Testis (tissue), 3 donors: ENCODE measurements around the gene OGFOD1. TPM values are rescaled to one million over a fixed set of nuclear protein-coding genes. Genes with fewer than 3 reads are reported as not detected.

Experiments used
- DNase-seq: peaks from one replicate; pipeline ENCODE4 v3.0.0-alpha.2; 2019
- H3K27ac ChIP-seq, 2 donors: fragments of 200-600 bp; sonication (generic); one replicate each; pipeline ENCODE4 v1.5.1; 2019
- H3K27me3 ChIP-seq: fragments of 200-600 bp; sonication (generic); one replicate; pipeline ENCODE4 v1.5.1; 2019
- H3K36me3 ChIP-seq: fragments of 200-600 bp; sonication (generic); one replicate; pipeline ENCODE4 v1.5.1; 2017; ENCODE audit warnings: low read depth; ENCODE audit errors: missing control alignments
- H3K4me1 ChIP-seq: fragments of 200-600 bp; sonication (generic); one replicate; pipeline ENCODE4 v1.5.1; 2019
- H3K4me3 ChIP-seq, 2 donors: fragments of 200-600 bp; sonication (generic); one replicate each; pipeline ENCODE4 v1.5.1; 2017 to 2019
- H3K9me3 ChIP-seq: fragments of 200-600 bp; sonication (generic); one replicate; pipeline ENCODE4 v1.5.1; 2017
- CTCF ChIP-seq, 3 experiments: fragments of 450-650 bp in 2 of 3; fragments of 200-600 bp in 1 of 3; sonication (generic) in 1 of 3; IDR thresholded peaks; one replicate each; pipeline ENCODE4 v1.5.1; 2016 to 2019; ENCODE audit warnings: antibody characterized with exemption in 3 of 3, mild to moderate bottlenecking in 2 of 3, moderate library complexity in 1 of 3
- POLR2A ChIP-seq: fragments of 450-650 bp; IDR thresholded peaks from one replicate; pipeline ENCODE4 v1.6.1; 2017; ENCODE audit warnings: antibody characterized with exemption, mild to moderate bottlenecking, moderate library complexity
- WGBS, 2 donors: methylation state at CpG; one replicate each; pipeline ENCODE4 v1.1.5; 2018; 5-methylcytosine and 5-hydroxymethylcytosine counted together
- intact Hi-C: fragments of 100-400 bp; cut with DNase I; formaldehyde crosslinking; loops from one replicate; pipeline ENCODE4 v1.15.1; 2023; ENCODE audit warnings: low total_unique reads
- polyA plus RNA-seq: library from polyadenylated mRNA; stranded (reverse); fragments of 350-450 nt; fragmentation: Illumina TruSeq; extraction: RNeasy Lipid Tissue Mini Kit (QIAGEN cat#74804); gene quantifications from one replicate; pipeline ENCODE4 v1.2.3, GENCODE V29; 2014; ENCODE audit warnings: low read depth, low replicate concordance; ENCODE audit not compliant: insufficient read depth
- total RNA-seq, 2 donors: library from RNA; depleted of rRNA; stranded (reverse); fragments of >200 nt; gene quantifications; one replicate each; pipeline ENCODE4 v1.2.3, GENCODE V29; 2016

OGFOD1 gene
- total and polyA plus RNA-seq, 3 donors from 2014 or later: 26.7 to 38.2 (median 34.5) TPM

- H3K4me3 ChIP-seq: no peak overlapping the region
- DNase-seq: no peak
- H3K27ac ChIP-seq: no peak overlapping the region
- no peaks in the 10 kb centered on the region for H3K27me3 ChIP-seq
- H3K4me1 ChIP-seq: no peaks in the 10 kb centered on the region
- WGBS, 2 donors: 94 to 96% methylated on average over 3 of the region's 3 CpGs
- TF ChIP-seq CTCF (IDR thresholded peaks at IDR 0.05) (no peak), POLR2A (no peak)
- H3K36me3 ChIP-seq: no peaks in the 10 kb centered on the region
- intact Hi-C loops: no loop called here
- H3K9me3 ChIP-seq: no peaks in the 10 kb centered on the region
Observed at GRCh38 chr16:56505181-56505580, 53.8 kb downstream of the OGFOD1 start.

- Histone ChIP-seq H3K4me1 (no peaks in the 10 kb centered on the region), H3K27me3 (no peaks in the 10 kb centered on the region), H3K27ac (no peak overlapping the region), H3K9me3 (no peaks in the 10 kb centered on the region), H3K4me3 (no peak overlapping the region), H3K36me3 (no peaks in the 10 kb centered on the region)
- TF ChIP-seq CTCF (IDR thresholded peaks at IDR 0.05): no peak
- no peak for TF ChIP-seq POLR2A
- intact Hi-C loops: no loop called here
- DNase-seq: no peak
Observed at GRCh38 chr16:56506941-56507340, 55.6 kb downstream of the OGFOD1 start.

GRCh38 chr16:56510544-56510943 is 59.2 kb downstream of the OGFOD1 start:
- TF ChIP-seq POLR2A: no peak
- no peak for TF ChIP-seq CTCF (IDR thresholded peaks at IDR 0.05)
- DNase-seq: no peak
- no peaks in the 10 kb centered on the region for H3K9me3 ChIP-seq
- no peak overlapping the region for H3K27ac ChIP-seq
- H3K4me1 ChIP-seq: no peaks in the 10 kb centered on the region
- no peak overlapping the region for H3K4me3 ChIP-seq
- no peaks in the 10 kb centered on the region for H3K36me3 ChIP-seq
- H3K27me3 ChIP-seq: no peaks in the 10 kb centered on the region
- intact Hi-C loops: no loop called here
- 83 to 90% methylated on average over 2 of the region's 2 CpGs for WGBS, 2 donors

- no peak overlapping the region for H3K27ac ChIP-seq
- no peaks in the 10 kb centered on the region for H3K36me3 ChIP-seq
- H3K4me3 ChIP-seq: no peak overlapping the region
- H3K9me3 ChIP-seq: no peaks in the 10 kb centered on the region
- peaks cover 6% of the 10 kb centered on the region for H3K4me1 ChIP-seq
- H3K27me3 ChIP-seq: no peaks in the 10 kb centered on the region
- intact Hi-C loops: no loop called here
- WGBS, 2 donors: 92 to 100% methylated on average over 1 of the region's 1 CpG
- TF ChIP-seq CTCF (IDR thresholded peaks at IDR 0.05) (no peak), POLR2A (no peak)
- DNase-seq: no peak
Observed at GRCh38 chr16:56512025-56512424, 60.7 kb downstream of the OGFOD1 start.

- intact Hi-C loops: no loop called here
- peaks cover 8% of the 10 kb centered on the region for H3K4me1 ChIP-seq
Observed at GRCh38 chr16:56513091-56513490, 61.7 kb downstream of the OGFOD1 start.

More at GRCh38 chr16:56513091-56513490, 61.7 kb downstream of the OGFOD1 start:
- no peak overlapping the region for H3K27ac ChIP-seq
- no peak for DNase-seq
- TF ChIP-seq POLR2A (no peak), CTCF (IDR thresholded peaks at IDR 0.05) (no peak)
- H3K9me3 ChIP-seq: no peaks in the 10 kb centered on the region
- no peaks in the 10 kb centered on the region for H3K36me3 ChIP-seq
- no peaks in the 10 kb centered on the region for H3K27me3 ChIP-seq
- H3K4me3 ChIP-seq: no peak overlapping the region
- 92 to 95% methylated on average over 2 of the region's 2 CpGs for WGBS, 2 donors
